ENCODE results near the gene ADSL.

- no peak for TF ChIP-seq TSHZ2 (CRISPR knock-in tag; IDR thresholded peaks at IDR 0.05)
- no peak for TF ChIP-seq RARB (CRISPR knock-in tag; IDR thresholded peaks at IDR 0.05)
- TF ChIP-seq ZFP3 (CRISPR knock-in tag; IDR thresholded peaks at IDR 0.05): no peak
These were observed 69.4 kb downstream of the ADSL start for GRCh38 chr22:40415531-40416266.
